Tibial nerve (tissue), 4 donors: ENCODE results near the gene MRS2. TPM values are rescaled to one million over a fixed set of nuclear protein-coding genes. Genes with fewer than 3 reads are reported as not detected.

Experiments
- DNase-seq, 2 donors: peaks; one replicate each; pipeline ENCODE4 v3.0.0-alpha.2; 2019; ENCODE audit warnings: low spot score in 2 of 2
- H3K27ac ChIP-seq, 4 donors: fragments of 200-600 bp; sonication (generic) in 3 of 4; one replicate each; pipeline ENCODE4 v1.5.1; 2017 to 2019; ENCODE audit warnings: mild to moderate bottlenecking in 1 of 4
- H3K27me3 ChIP-seq, 2 donors: fragments of 200-600 bp; sonication (generic) in 1 of 2; one replicate each; pipeline versions ENCODE4 v1.5.1 to v1.6.0; 2017 to 2019
- H3K36me3 ChIP-seq, 3 donors: fragments of 200-600 bp; sonication (generic); one replicate each; pipeline ENCODE4 v1.5.1; 2018 to 2019
- H3K4me1 ChIP-seq, 4 donors: fragments of 200-600 bp; sonication (generic) in 3 of 4; one replicate each; pipeline ENCODE4 v1.5.1; 2017 to 2019
- H3K4me3 ChIP-seq, 4 donors: fragments of 200-600 bp; sonication (generic) in 3 of 4; one replicate each; pipeline ENCODE4 v1.5.1; 2017 to 2019; ENCODE audit warnings: mild to moderate bottlenecking in 1 of 4, moderate library complexity in 1 of 4
- H3K9me3 ChIP-seq, 4 donors: fragments of 200-600 bp; sonication (generic) in 3 of 4; one replicate each; pipeline ENCODE4 v1.5.1; 2017 to 2019
- CTCF ChIP-seq, 5 experiments: fragments of 200-600 bp in 3 of 5; fragments of 450-650 bp in 2 of 5; sonication (generic) in 3 of 5; IDR thresholded peaks; one replicate each; pipeline ENCODE4 v1.5.1; 2016 to 2019; ENCODE audit warnings: antibody characterized with exemption in 5 of 5, mild to moderate bottlenecking in 3 of 5, moderate library complexity in 2 of 5
- EP300 ChIP-seq, 2 donors: sonication (generic); formaldehyde crosslinking; IDR thresholded peaks; one replicate each; pipeline ENCODE4 v1.6.1; 2017; ENCODE audit warnings: antibody characterized with exemption in 2 of 2, mild to moderate bottlenecking in 1 of 2
- POLR2A ChIP-seq, 2 donors: fragments of 450-650 bp; IDR thresholded peaks; one replicate each; pipeline ENCODE4 v1.6.1; 2017; ENCODE audit warnings: antibody characterized with exemption in 2 of 2, mild to moderate bottlenecking in 2 of 2, moderate library complexity in 2 of 2
- WGBS, 2 donors: methylation state at CpG; one replicate each; pipeline ENCODE4 v1.1.5; 2018; 5-methylcytosine and 5-hydroxymethylcytosine counted together
- total RNA-seq, 4 donors: library from RNA; depleted of rRNA; stranded (reverse); fragments of >200 nt; gene quantifications; one replicate each; pipeline ENCODE4 v1.1.0, GENCODE V29; 2016

Gene MRS2
- total RNA-seq, 4 donors from 2014 or later: 22.8 to 36.1 (median 27.5) TPM

- Histone ChIP-seq H3K27ac (no peak overlapping the region), H3K36me3 (peaks cover 2 to 92% (median 39%) of the 10 kb centered on the region in 3 donors), H3K9me3 (no peaks in the 10 kb centered on the region), H3K27me3 (no peaks in the 10 kb centered on the region), H3K4me3 (no peak overlapping the region), H3K4me1 (no peaks in the 10 kb centered on the region)
- DNase-seq: no peak
- no peak for TF ChIP-seq POLR2A (IDR thresholded peaks at IDR 0.05)
- no peak for TF ChIP-seq CTCF (IDR thresholded peaks at IDR 0.05)
- TF ChIP-seq EP300 (IDR thresholded peaks at IDR 0.05): no peak
- WGBS, 2 donors: 93% methylated on average over 4 of the region's 4 CpGs
Measured at GRCh38 chr6:24415753-24416152, 13.0 kb downstream of the MRS2 start.

DNA sequence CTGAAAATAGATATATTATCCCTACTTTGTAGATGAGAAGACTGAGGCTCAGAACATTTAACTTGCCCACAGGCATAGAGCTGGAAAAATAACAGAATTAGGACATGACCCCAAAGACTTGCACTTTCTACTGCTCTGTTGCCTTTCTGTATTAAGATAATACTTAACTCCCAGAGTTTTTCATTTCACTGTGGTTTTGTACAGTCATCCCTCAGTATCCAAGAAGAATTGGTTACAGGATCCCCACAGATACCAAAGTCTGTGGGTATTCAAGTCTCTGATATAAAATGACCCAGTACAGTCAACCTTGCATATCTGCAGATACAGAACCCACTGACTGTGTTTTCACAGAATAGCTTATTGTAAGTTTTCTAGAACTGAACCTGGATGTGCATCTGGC is 16.8 kb downstream of the MRS2 start:
- H3K9me3 ChIP-seq: no peaks in the 10 kb centered on the region
- DNase-seq: no peak
- no peak overlapping the region for H3K4me3 ChIP-seq
- peaks cover 0 to 100% (median 30%) of the 10 kb centered on the region in 3 donors for H3K36me3 ChIP-seq
- TF ChIP-seq EP300 (IDR thresholded peaks at IDR 0.05) (no peak), POLR2A (IDR thresholded peaks at IDR 0.05) (no peak), CTCF (IDR thresholded peaks at IDR 0.05) (no peak)
- H3K27me3 ChIP-seq: no peaks in the 10 kb centered on the region
- H3K4me1 ChIP-seq: no peaks in the 10 kb centered on the region
- no peak overlapping the region for H3K27ac ChIP-seq

DNA sequence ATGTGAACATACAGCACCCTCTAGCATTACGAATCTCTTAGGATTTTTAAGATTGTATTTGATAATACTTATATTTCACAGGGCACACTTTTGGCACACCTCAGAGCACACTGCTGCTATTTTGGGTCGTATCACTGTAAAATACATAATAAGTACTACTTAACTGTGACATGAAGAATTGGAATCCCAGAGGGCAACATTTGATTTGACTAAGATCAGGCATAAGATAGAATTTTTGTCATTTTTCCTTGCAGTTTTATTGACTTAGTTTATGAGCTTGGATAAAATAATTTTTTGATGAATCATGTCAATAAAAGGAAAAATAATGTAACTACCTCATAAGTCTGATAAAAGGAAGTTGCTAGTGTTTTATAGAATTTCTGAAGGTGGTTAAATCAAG is 22.4 kb downstream of the MRS2 start:
- Histone ChIP-seq H3K4me3 (no peak overlapping the region), H3K9me3 (no peaks in the 10 kb centered on the region), H3K27me3 (no peaks in the 10 kb centered on the region), H3K27ac (no peak overlapping the region), H3K36me3 (peaks cover 0 to 78% (median 9%) of the 10 kb centered on the region in 3 donors), H3K4me1 (no peaks in the 10 kb centered on the region)
- no peak for DNase-seq
- no peak for TF ChIP-seq EP300 (IDR thresholded peaks at IDR 0.05)
- TF ChIP-seq POLR2A (IDR thresholded peaks at IDR 0.05): no peak
- no peak for TF ChIP-seq CTCF (IDR thresholded peaks at IDR 0.05)
- WGBS, 2 donors: 69 to 80% methylated on average over 2 of the region's 2 CpGs

- no peaks in the 10 kb centered on the region for H3K4me1 ChIP-seq
- peaks cover 0 to 60% (median 0%) of the 10 kb centered on the region in 3 donors for H3K36me3 ChIP-seq
- no peak overlapping the region for H3K27ac ChIP-seq
Measured at GRCh38 chr6:24426729-24427446, 24.2 kb downstream of the MRS2 start.

More at GRCh38 chr6:24426729-24427446, 24.2 kb downstream of the MRS2 start:
- H3K9me3 ChIP-seq: no peaks in the 10 kb centered on the region
- WGBS, 2 donors: 82 to 91% methylated on average over 10 of the region's 10 CpGs
- TF ChIP-seq CTCF (IDR thresholded peaks at IDR 0.05) (no peak), EP300 (IDR thresholded peaks at IDR 0.05) (no peak), POLR2A (IDR thresholded peaks at IDR 0.05) (no peak)
- H3K27me3 ChIP-seq: no peaks in the 10 kb centered on the region
- no peak for DNase-seq
- no peak overlapping the region for H3K4me3 ChIP-seq
